ENCODE data around the gene SRPK2. TPM values are rescaled to one million over a fixed set of nuclear protein-coding genes. Genes with fewer than 3 reads are reported as not detected.

SRPK2 gene
- total RNA-seq, 1 experiment from 2014 or later = 50.5 TPM

- TF ChIP-seq, protein P1, sequence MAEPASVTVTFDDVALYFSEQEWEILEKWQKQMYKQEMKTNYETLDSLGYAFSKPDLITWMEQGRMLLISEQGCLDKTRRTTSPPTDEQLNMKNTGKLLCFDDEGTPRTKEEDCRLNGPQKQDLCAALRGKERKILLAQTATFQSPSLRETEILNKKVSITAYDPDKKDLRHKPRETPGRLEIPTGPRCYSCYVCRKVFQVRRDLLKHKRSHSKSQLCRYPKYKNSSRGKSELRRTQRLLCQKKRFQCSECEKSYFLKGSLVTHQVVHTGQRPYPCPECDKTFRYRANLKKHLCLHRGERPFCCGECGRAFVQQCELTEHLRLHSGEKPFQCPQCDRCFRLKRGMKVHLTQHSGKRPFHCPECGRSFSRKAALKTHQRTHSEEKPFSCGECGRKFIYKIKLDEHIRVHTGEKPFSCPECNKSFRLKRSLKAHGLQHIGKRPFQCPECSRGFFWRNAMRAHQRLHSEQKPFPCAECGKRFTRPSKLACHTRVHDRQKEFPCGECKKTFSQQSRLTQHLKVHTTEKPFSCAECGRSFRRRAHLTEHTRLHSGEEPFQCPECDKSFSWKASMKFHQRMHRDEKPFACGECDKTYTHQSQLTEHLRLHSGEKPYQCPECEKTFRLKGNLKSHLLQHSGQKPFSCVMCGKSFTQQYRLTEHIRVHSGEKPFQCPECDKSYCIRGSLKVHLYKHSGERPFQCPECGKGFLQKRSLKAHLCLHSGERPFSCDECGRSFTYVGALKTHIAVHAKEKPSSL (CRISPR knock-in tag; conservative IDR thresholded peaks at IDR 0.05) = no peak
- TF ChIP-seq GABPB1 (CRISPR knock-in tag; IDR thresholded peaks at IDR 0.05) = no peak
- TF ChIP-seq NR3C1 (CRISPR knock-in tag; conservative IDR thresholded peaks at IDR 0.05; ENCODE audit: low read depth) = no peak
- TF ChIP-seq, protein P2, sequence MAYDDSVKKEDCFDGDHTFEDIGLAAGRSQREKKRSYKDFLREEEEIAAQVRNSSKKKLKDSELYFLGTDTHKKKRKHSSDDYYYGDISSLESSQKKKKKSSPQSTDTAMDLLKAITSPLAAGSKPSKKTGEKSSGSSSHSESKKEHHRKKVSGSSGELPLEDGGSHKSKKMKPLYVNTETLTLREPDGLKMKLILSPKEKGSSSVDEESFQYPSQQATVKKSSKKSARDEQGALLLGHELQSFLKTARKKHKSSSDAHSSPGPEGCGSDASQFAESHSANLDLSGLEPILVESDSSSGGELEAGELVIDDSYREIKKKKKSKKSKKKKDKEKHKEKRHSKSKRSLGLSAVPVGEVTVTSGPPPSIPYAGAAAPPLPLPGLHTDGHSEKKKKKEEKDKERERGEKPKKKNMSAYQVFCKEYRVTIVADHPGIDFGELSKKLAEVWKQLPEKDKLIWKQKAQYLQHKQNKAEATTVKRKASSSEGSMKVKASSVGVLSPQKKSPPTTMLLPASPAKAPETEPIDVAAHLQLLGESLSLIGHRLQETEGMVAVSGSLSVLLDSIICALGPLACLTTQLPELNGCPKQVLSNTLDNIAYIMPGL (CRISPR knock-in tag; IDR thresholded peaks at IDR 0.05) = no peak
- TF ChIP-seq ZNF219 (CRISPR knock-in tag; IDR thresholded peaks at IDR 0.05; ENCODE audit: borderline replicate concordance) = no peak
- no peak for TF ChIP-seq SOX15 (CRISPR knock-in tag; IDR thresholded peaks at IDR 0.05)
- no peak for TF ChIP-seq CTCF (IDR thresholded peaks at IDR 0.05)
Observed at GRCh38 chr7:105268056-105268455, 120.7 kb downstream of the SRPK2 start (continued).

GRCh38 chr7:105267244-105267643 lies 121.5 kb downstream of the SRPK2 start:
- DNase-seq (ENCODE audit: low spot score) (no peak), ATAC-seq (no peak)
- no peaks in the 10 kb centered on the region for H3K27me3 Mint-ChIP-seq (ENCODE audit: low read depth)
- H3K27ac Mint-ChIP-seq = no peak overlapping the region
- ChIA-PET CTCF (no interaction called here), POLR2A (no interaction called here)
- H3K4me3 Mint-ChIP-seq = no peak overlapping the region
- TF ChIP-seq ZNF423 (CRISPR knock-in tag; IDR thresholded peaks at IDR 0.05) (no peak), GABPB1 (CRISPR knock-in tag; IDR thresholded peaks at IDR 0.05) (no peak), FOXK1 (CRISPR knock-in tag; IDR thresholded peaks at IDR 0.05) (no peak), NR1H2 (CRISPR knock-in tag; IDR thresholded peaks at IDR 0.05) (no peak), ETV6 (CRISPR knock-in tag; IDR thresholded peaks at IDR 0.05) (no peak), GRHL2 (CRISPR knock-in tag; IDR thresholded peaks at IDR 0.05; ENCODE audit: insufficient replicate concordance, severe bottlenecking) (no peak), ESRRA (CRISPR knock-in tag; IDR thresholded peaks at IDR 0.05; ENCODE audit: borderline replicate concordance) (no peak), GTF2I (CRISPR knock-in tag; conservative IDR thresholded peaks at IDR 0.05) (no peak), KAT7 (CRISPR knock-in tag; IDR thresholded peaks at IDR 0.05; ENCODE audit: borderline replicate concordance) (no peak), ERG (CRISPR knock-in tag; IDR thresholded peaks at IDR 0.05) (no peak), ZNF219 (CRISPR knock-in tag; IDR thresholded peaks at IDR 0.05; ENCODE audit: borderline replicate concordance) (no peak)
- TF ChIP-seq, protein P3, sequence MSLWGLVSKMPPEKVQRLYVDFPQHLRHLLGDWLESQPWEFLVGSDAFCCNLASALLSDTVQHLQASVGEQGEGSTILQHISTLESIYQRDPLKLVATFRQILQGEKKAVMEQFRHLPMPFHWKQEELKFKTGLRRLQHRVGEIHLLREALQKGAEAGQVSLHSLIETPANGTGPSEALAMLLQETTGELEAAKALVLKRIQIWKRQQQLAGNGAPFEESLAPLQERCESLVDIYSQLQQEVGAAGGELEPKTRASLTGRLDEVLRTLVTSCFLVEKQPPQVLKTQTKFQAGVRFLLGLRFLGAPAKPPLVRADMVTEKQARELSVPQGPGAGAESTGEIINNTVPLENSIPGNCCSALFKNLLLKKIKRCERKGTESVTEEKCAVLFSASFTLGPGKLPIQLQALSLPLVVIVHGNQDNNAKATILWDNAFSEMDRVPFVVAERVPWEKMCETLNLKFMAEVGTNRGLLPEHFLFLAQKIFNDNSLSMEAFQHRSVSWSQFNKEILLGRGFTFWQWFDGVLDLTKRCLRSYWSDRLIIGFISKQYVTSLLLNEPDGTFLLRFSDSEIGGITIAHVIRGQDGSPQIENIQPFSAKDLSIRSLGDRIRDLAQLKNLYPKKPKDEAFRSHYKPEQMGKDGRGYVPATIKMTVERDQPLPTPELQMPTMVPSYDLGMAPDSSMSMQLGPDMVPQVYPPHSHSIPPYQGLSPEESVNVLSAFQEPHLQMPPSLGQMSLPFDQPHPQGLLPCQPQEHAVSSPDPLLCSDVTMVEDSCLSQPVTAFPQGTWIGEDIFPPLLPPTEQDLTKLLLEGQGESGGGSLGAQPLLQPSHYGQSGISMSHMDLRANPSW (CRISPR knock-in tag; conservative IDR thresholded peaks at IDR 0.05; ENCODE audit: low read depth) = no peak
- H3K4me1 Mint-ChIP-seq = peaks cover 39% of the 10 kb centered on the region
- no peaks in the 10 kb centered on the region for H3K36me3 Mint-ChIP-seq
- no peaks in the 10 kb centered on the region for H3K9me3 Mint-ChIP-seq
